GM12864 (cell line): ENCODE data around the gene ZNF764.

ENCODE experiments used
- DNase-seq: peaks from one replicate; pipeline ENCODE4 v3.0.0-alpha.2; 2011; ENCODE audit warnings: low read depth
- H3K4me3 ChIP-seq: 2 replicates; pipeline ENCODE4 v1.5.1; 2011; ENCODE audit warnings: mild to moderate bottlenecking, low read depth, low read length, control low read depth
- TF ChIP-seq, protein P1 (sequence below): IDR thresholded peaks from 2 replicates; pipeline ENCODE4 v1.5.1; 2011; ENCODE audit warnings: low read depth, mild to moderate bottlenecking, moderate library complexity, low read length, control low read depth, inconsistent platforms; ENCODE audit errors: missing control alignments

ZNF764 gene

DNA sequence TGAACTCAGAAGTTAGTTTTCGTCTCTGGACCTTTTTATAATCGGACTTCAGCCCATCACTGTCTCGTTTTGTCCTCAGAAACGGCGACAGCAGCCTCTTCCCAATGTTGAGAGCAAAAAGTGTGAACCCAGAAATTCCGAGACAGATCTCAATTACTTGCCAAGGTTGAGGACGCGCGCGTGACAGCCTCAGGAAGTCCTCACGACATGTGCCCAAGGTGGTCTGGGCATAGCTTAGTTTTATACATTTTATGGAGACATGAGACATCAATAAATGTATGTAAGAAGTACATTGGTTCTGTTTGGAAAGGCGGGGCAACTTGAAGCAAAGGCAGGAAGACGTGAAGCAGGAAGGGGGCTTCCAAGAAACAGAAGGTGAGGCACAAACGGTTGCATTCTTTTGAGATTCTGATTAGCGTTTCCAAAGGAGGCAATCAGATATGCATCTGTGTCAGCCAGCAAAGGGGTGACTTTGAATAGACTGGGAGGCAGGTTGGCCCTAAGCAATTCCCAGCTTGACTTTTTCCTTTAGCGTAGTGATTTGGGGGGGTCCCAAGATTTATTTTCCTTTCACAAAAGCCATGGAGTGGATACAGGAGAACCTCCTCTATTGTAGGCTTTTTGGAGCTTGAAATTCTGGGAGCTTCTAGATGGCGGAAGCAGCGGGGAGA lies 22.9 kb downstream of the ZNF764 start:
- no peak for DNase-seq
- TF ChIP-seq, protein P1, sequence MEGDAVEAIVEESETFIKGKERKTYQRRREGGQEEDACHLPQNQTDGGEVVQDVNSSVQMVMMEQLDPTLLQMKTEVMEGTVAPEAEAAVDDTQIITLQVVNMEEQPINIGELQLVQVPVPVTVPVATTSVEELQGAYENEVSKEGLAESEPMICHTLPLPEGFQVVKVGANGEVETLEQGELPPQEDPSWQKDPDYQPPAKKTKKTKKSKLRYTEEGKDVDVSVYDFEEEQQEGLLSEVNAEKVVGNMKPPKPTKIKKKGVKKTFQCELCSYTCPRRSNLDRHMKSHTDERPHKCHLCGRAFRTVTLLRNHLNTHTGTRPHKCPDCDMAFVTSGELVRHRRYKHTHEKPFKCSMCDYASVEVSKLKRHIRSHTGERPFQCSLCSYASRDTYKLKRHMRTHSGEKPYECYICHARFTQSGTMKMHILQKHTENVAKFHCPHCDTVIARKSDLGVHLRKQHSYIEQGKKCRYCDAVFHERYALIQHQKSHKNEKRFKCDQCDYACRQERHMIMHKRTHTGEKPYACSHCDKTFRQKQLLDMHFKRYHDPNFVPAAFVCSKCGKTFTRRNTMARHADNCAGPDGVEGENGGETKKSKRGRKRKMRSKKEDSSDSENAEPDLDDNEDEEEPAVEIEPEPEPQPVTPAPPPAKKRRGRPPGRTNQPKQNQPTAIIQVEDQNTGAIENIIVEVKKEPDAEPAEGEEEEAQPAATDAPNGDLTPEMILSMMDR = no peak
- H3K4me3 ChIP-seq = peak overlapping the region; percentile 83

GRCh38 chr16:30534368-30535105 lies 23.6 kb downstream of the ZNF764 start, which contains the start of gene ZNF747:
TSS of gene ZNF747 (minus strand) at chr16:30534858. CDS start at chr16:30534679, 179 bp downstream.
- TF ChIP-seq, protein P1 = no peak
- DNase-seq = peak; percentile 61
- peak within 1 kb of the TSS; percentile 83 for H3K4me3 ChIP-seq

GRCh38 chr16:30533748-30534367 lies 24.3 kb downstream of the ZNF764 start:
- peak overlapping the region; percentile 83 for H3K4me3 ChIP-seq
- DNase-seq = no peak
- TF ChIP-seq, protein P1 = no peak

- no peak for DNase-seq
- TF ChIP-seq, protein P1 = no peak
- H3K4me3 ChIP-seq = no peak overlapping the region
Observed at GRCh38 chr16:30533146-30533522, 25.0 kb downstream of the ZNF764 start.

DNA sequence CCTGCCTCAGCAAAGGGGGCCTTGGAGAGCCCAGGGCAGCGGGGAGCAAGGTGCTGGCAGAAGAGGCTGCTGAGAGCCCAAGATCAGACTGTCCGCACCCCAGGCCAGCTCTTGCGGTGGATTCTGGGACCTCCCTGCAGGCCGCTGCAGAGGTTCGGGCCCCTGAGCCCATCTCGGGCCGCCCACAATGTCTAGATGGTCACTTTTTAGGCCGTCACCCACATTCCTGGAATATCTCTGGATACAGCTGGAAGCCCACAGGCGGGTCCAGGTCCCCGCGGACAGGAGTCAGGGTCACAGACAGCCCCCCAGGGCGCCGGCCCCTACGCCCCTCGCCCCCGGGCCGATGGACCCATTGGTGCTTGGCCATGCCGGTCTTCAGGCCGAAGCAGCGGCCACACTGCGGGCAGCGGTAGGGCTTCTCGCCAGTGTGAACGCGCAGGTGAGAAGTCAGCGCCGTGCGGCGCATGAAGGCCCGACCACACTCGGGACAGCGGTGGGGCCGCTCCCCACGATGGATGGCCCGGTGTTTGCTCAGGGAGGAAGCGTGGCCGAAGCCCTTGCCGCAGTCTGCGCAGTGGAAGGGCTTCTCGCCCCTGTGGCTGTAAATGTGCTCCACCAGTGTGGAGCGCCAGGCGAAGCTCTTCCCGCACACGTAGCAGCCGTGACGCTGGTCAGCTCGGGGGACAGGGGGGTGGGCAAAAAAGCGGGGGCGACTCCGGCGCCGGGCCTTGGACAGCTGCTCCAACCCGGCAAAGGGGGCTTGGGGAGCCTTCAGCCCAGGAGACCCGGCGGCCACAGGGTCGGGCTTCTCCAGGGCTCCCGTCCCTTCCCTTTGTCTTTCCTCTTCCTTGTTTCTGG lies 25.7 kb downstream of the ZNF764 start:
- TF ChIP-seq, protein P1 = no peak
- DNase-seq = no peak
- H3K4me3 ChIP-seq = no peak overlapping the region

GRCh38 chr16:30530163-30531037 lies 27.8 kb downstream of the ZNF764 start:
- no peak overlapping the region for H3K4me3 ChIP-seq
- TF ChIP-seq, protein P1 = no peak
- no peak for DNase-seq
